Glutamatergic neuron (in vitro differentiated cells): ENCODE measurements around the gene ZNF683. TPM values are rescaled to one million over a fixed set of nuclear protein-coding genes. Genes with fewer than 3 reads are reported as not detected.
"Not testable (repeated sequence)": the region's sequence is repeated elsewhere in the genome, so short reads cannot be mapped to it uniquely, and the experiment has no call there.

ENCODE experiments used
- DNase-seq: peaks from one replicate; pipeline ENCODE4 v3.0.0; 2022
- H3K27ac Mint-ChIP-seq: one replicate; pipeline ENCODE4 v1.8.0; 2020; ENCODE audit warnings: mild to moderate bottlenecking, mixed read lengths, inconsistent platforms; ENCODE audit not compliant: unreplicated experiment
- H3K27me3 Mint-ChIP-seq: one replicate; pipeline ENCODE4 v1.8.0; 2020; ENCODE audit warnings: mild to moderate bottlenecking, moderate library complexity, mixed read lengths, inconsistent platforms; ENCODE audit not compliant: unreplicated experiment
- H3K36me3 Mint-ChIP-seq: one replicate; pipeline ENCODE4 v1.8.0; 2020; ENCODE audit warnings: mild to moderate bottlenecking, mixed read lengths, inconsistent platforms; ENCODE audit not compliant: unreplicated experiment
- H3K4me1 Mint-ChIP-seq: one replicate; pipeline ENCODE4 v1.8.0; 2020; ENCODE audit warnings: mild to moderate bottlenecking, low read depth, mixed read lengths, inconsistent platforms; ENCODE audit not compliant: unreplicated experiment
- H3K4me3 Mint-ChIP-seq: one replicate; pipeline ENCODE4 v1.8.0; 2020; ENCODE audit warnings: mild to moderate bottlenecking, mixed read lengths, inconsistent platforms; ENCODE audit not compliant: unreplicated experiment
- H3K9me3 Mint-ChIP-seq: one replicate; pipeline ENCODE4 v1.8.0; 2020; ENCODE audit warnings: mild to moderate bottlenecking, moderate library complexity, mixed read lengths, inconsistent platforms; ENCODE audit not compliant: unreplicated experiment
- CTCF ChIP-seq: fragments of 200-600 bp; sonication (generic); IDR thresholded peaks from one replicate; pipeline ENCODE4 v1.5.0; 2021; ENCODE audit not compliant: partially characterized antibody, unreplicated experiment
- long read RNA-seq: library from polyadenylated mRNA; unstranded; transcript quantifications from one replicate; pipeline ENCODE4 v2.0.0, GENCODE V29; 2020; ENCODE audit not compliant: unreplicated experiment
- total RNA-seq: library from RNA; stranded (reverse); fragmentation: NEBNext Ultra II Directional; extraction: Animal tissue kit (Norgen Biotek cat#: 25700); gene quantifications from one replicate; pipeline ENCODE4 v1.2.1, GENCODE V29; 2021; ENCODE audit not compliant: unreplicated experiment

The ZNF683 gene
- total RNA-seq: not detected
- long read RNA-seq: 0 reads

- not testable (repeated sequence) for H3K36me3 Mint-ChIP-seq, H3K27me3 Mint-ChIP-seq, H3K9me3 Mint-ChIP-seq, H3K4me1 Mint-ChIP-seq, H3K4me3 Mint-ChIP-seq, DNase-seq, H3K27ac Mint-ChIP-seq
These were observed at the start of gene ZNF683 for GRCh38 chr1:26372611-26373010. TSS of gene ZNF683 (minus strand) at chr1:26372750. CDS start at chr1:26368571, 4,179 bp downstream.

- Mint-ChIP-seq H3K4me1 (peaks cover 11% of the 10 kb centered on the region), H3K9me3 (peaks cover 2% of the 10 kb centered on the region), H3K27me3 (no peaks in the 10 kb centered on the region), H3K4me3 (no peak overlapping the region), H3K36me3 (no peaks in the 10 kb centered on the region), H3K27ac (no peak overlapping the region)
- no peak for DNase-seq
- TF ChIP-seq CTCF: no peak
These were observed 46.9 kb upstream of the ZNF683 start for GRCh38 chr1:26419494-26419893.

GRCh38 chr1:26418865-26419349 lies 46.4 kb upstream of the ZNF683 start:
- Mint-ChIP-seq H3K9me3 (peaks cover 2% of the 10 kb centered on the region), H3K27ac (no peak overlapping the region), H3K27me3 (peaks cover 2% of the 10 kb centered on the region), H3K4me3 (peak overlapping the region; percentile 46), H3K36me3 (no peaks in the 10 kb centered on the region), H3K4me1 (peaks cover 11% of the 10 kb centered on the region)
- TF ChIP-seq CTCF: no peak
- no peak for DNase-seq

- Mint-ChIP-seq H3K27ac (no peak overlapping the region), H3K27me3 (peaks cover 3% of the 10 kb centered on the region), H3K4me3 (peak overlapping the region; percentile 34), H3K36me3 (no peaks in the 10 kb centered on the region), H3K4me1 (peaks cover 18% of the 10 kb centered on the region), H3K9me3 (peaks cover 2% of the 10 kb centered on the region)
- peak; percentile 90 for TF ChIP-seq CTCF
- DNase-seq: peak; percentile 89
These were observed 44.7 kb upstream of the ZNF683 start for GRCh38 chr1:26417111-26417759.

- Mint-ChIP-seq H3K27ac (no peak overlapping the region), H3K4me1 (peaks cover 24% of the 10 kb centered on the region), H3K4me3 (peak overlapping the region; percentile 91), H3K27me3 (peaks cover 5% of the 10 kb centered on the region), H3K9me3 (peaks cover 9% of the 10 kb centered on the region), H3K36me3 (no peaks in the 10 kb centered on the region)
- TF ChIP-seq CTCF: no peak
- DNase-seq: no peak
These were observed 40.5 kb upstream of the ZNF683 start for GRCh38 chr1:26413031-26413430.
